Erythroblast (primary cell): ENCODE measurements around the gene SLC25A34.

Experiments
- GATA1 ChIP-seq: IDR thresholded peaks from 2 replicates; pipeline ENCODE4 v1.6.1; 2011; ENCODE audit warnings: low read depth, mild to moderate bottlenecking, control low read depth, low read length, moderate library complexity
- POLR2A ChIP-seq: IDR thresholded peaks from 2 replicates; pipeline ENCODE4 v1.6.1; 2011; ENCODE audit warnings: mild to moderate bottlenecking, low read length

DNA sequence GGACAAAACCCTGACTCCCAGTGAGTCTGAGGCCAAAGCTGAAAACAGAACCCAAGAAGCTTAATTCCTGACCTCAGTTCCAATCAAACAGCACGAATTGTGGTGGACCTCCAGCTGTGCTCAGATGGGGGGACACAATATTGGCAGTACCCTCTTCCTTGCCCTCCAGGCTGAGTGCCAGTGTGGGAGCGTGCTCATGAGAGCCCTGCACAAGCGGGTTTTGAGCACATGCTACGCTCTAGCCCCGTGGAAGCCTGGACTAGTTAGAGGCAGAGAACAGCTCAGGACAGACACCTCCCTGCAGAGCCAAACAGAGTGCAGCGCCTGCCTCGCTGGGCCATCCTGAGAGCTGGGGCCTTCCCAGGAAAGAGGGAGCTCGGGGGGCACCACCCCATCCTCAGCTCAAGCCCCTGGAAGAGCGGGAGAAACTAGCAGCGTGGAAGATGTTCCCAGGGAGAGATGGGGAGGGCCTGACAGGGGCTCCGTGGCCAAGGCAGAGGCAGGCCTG lies 2.8 kb upstream of the SLC25A34 start:
- TF ChIP-seq POLR2A (no peak), GATA1 (no peak)
